ENCODE measurements around the gene CORO2B.

Gene CORO2B

DNA sequence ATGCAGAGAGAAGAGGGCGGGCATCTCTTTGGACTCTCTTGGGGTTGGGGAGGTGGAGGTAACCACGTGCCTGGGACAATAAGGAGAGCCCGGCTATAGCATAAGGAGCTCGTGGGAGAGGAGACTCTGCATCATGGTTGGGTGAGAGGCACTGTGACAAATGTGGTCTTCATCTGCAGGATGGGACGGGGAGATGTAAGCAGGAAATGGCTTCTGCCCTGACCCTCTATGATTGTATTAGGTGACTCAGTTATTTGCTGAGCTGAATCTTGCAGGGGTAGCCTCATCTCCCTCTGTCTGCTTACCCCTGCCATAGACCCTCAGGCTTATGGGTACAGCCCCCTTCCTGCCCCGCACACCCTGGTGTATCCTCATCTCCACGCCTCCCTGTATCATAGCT lies 48.7 kb downstream of the CORO2B start:
- TF ChIP-seq, protein P1, sequence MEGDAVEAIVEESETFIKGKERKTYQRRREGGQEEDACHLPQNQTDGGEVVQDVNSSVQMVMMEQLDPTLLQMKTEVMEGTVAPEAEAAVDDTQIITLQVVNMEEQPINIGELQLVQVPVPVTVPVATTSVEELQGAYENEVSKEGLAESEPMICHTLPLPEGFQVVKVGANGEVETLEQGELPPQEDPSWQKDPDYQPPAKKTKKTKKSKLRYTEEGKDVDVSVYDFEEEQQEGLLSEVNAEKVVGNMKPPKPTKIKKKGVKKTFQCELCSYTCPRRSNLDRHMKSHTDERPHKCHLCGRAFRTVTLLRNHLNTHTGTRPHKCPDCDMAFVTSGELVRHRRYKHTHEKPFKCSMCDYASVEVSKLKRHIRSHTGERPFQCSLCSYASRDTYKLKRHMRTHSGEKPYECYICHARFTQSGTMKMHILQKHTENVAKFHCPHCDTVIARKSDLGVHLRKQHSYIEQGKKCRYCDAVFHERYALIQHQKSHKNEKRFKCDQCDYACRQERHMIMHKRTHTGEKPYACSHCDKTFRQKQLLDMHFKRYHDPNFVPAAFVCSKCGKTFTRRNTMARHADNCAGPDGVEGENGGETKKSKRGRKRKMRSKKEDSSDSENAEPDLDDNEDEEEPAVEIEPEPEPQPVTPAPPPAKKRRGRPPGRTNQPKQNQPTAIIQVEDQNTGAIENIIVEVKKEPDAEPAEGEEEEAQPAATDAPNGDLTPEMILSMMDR (conservative IDR thresholded peaks at IDR 0.05; ENCODE audit: low read depth, low read length), result no peak
- no peak for DNase-seq (ENCODE audit: low read depth)

DNA sequence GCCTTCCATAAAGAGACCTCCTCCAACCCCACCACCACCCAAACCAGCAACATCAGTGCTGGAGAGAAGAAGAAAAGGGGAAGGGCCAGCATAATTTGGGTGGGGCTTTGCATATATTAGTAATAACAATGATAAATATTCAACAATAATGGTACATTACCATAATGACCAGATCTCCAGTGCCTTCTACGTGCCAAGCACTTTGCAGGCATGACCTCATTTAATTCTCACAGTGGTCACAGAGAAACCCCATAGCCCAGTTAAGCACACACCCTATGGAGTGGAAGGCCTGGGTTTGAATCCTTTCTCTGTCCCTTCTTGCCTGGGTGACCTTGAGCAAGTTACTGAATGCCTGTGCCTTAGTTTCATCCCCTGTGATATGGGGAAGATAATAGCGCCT lies 49.2 kb downstream of the CORO2B start:
- no peak for DNase-seq (ENCODE audit: low read depth)
- no peak overlapping the region for H3K4me3 ChIP-seq (ENCODE audit: low read depth, low read length)
- TF ChIP-seq, protein P1 (conservative IDR thresholded peaks at IDR 0.05; ENCODE audit: low read depth, low read length), result no peak

More for the DNA sequence above, 48.7 kb downstream of the CORO2B start:
- no peak overlapping the region for H3K4me3 ChIP-seq (ENCODE audit: low read depth, low read length)

DNA sequence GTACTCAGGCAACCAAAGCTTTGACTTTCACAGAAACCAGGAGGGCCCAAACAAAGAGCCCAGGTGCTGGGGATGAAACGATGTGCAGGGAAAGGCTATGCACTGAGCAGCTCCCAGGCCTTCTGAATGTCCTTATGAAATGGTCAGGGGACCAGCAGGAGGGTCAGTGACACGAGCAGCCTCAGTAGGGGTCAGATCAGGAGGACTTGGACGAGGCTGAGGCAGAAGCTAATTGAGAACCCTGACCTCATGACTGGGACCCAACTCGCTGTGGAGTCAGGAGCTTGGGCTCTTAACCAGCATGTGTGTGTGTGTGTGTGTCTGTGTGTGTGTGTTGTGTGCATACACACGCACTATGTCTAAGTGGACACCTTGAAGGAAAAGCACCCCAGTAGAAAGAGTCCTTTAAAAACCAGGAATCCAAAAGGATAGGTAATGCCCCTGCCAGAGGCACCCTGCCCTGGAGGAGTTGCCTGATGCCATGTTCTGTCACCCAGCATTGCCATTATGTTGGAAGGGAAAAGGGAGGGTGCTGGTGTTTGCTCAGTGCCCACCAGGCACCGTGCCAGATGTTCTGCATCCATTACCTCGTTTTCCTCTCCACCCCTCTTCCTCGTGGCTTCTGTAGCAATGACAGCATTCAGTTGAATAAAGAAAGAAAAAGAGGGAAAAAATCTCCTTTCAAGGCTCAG lies 50.9 kb downstream of the CORO2B start:
- TF ChIP-seq, protein P1 (conservative IDR thresholded peaks at IDR 0.05; ENCODE audit: low read depth, low read length), result no peak
- H3K4me3 ChIP-seq (ENCODE audit: low read depth, low read length), result no peak overlapping the region

DNA sequence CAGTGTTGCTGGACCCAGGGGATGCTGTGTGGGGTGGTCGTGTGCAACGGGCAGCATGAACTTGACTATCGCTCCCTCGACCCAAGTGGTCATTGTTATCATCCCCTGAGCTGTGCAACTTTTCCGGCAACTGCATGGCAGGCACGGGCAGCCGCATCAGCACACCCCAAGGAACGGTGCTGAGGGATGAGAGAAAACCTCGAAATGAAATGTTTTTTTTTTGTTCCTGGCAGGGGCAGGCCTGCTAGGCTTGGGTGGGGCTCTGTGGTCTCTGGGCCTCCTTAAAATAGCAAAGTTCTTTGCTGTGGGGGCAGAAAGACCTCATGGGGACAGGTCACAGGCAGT lies 51.4 kb downstream of the CORO2B start:
- no peak overlapping the region for H3K4me3 ChIP-seq (ENCODE audit: low read depth, low read length)
- no peak for DNase-seq (ENCODE audit: low read depth)
- TF ChIP-seq, protein P1 (conservative IDR thresholded peaks at IDR 0.05; ENCODE audit: low read depth, low read length), result no peak

More for the DNA sequence above, 50.9 kb downstream of the CORO2B start:
- no peak for DNase-seq (ENCODE audit: low read depth)

DNA sequence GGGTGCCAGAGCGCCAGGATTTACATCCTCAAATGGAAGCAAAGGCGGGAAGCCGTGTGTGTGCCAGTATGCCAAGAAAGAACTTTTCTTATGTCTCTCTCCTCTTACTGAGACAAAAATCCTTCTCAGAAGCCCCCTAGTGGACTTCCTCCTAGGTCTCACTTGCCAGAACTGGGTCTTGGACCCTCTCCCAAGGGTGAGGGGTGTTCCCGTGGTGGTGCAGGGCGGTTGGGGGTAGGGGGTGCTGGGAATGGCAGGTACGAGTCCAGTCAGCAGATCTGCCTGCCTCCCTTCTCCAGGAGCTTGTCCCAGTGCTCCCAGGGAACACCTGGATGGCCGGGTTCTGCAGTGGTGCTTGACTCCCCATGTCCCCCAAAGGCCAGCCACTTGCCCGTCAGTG lies 52.0 kb downstream of the CORO2B start:
- no peak for DNase-seq (ENCODE audit: low read depth)
- no peak overlapping the region for H3K4me3 ChIP-seq (ENCODE audit: low read depth, low read length)
- TF ChIP-seq, protein P1 (conservative IDR thresholded peaks at IDR 0.05; ENCODE audit: low read depth, low read length), result peak; percentile 37

DNA sequence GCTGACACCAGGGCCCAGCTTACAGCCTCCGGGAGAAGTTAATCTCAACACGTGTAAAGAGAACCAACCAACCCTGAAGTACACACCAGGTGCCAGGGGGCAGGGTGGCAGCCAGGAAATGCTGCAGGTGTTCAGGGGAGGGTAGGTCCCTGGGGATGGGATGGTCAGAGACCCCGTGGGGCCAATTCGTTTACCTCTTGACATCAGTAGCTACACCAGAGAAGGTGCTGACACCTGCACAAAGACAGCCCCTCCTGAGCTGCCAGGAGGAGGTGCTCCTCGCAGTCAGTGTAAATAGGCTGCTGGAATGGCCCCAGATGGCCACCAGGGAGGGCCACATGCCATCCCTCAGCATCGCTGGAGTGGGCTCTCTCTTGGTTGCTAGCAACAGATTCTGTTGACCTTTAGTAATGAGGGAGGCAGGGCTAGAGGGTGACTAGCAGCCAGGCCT lies 52.8 kb downstream of the CORO2B start:
- TF ChIP-seq, protein P1 (conservative IDR thresholded peaks at IDR 0.05; ENCODE audit: low read depth, low read length), result no peak
- no peak overlapping the region for H3K4me3 ChIP-seq (ENCODE audit: low read depth, low read length)
- DNase-seq (ENCODE audit: low read depth), result no peak

DNA sequence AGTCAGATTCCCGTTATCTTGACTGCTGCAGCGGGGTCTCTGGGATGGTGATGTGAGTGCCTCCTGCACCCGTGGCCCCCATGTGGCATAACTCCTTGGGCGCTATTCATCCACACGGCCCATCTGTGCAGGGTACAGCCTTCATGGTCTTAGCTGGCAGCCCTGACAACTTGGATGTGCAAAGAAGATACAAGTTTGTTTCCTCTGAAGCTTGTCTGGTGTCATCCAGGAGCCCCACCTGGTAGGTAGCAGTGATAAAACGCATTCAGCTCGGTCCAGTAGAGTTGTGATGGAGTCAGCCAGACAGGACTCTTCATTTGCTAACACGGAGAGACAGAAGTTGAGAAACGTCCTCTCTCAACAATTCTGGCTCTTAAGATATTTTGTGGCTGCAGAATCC lies 53.3 kb downstream of the CORO2B start:
- H3K4me3 ChIP-seq (ENCODE audit: low read depth, low read length), result no peak overlapping the region
- TF ChIP-seq, protein P1 (conservative IDR thresholded peaks at IDR 0.05; ENCODE audit: low read depth, low read length), result no peak
- DNase-seq (ENCODE audit: low read depth), result no peak

Data from choroid plexus epithelial cell (primary cell).